ENCODE measurements around the gene DENND2C. TPM values are rescaled to one million over a fixed set of nuclear protein-coding genes. Genes with fewer than 3 reads are reported as not detected.

Gene DENND2C
- polyA plus RNA-seq, 2 of the 4 experiments (the other 2 are of a cell fraction): 0.18 to 0.19 TPM

DNA sequence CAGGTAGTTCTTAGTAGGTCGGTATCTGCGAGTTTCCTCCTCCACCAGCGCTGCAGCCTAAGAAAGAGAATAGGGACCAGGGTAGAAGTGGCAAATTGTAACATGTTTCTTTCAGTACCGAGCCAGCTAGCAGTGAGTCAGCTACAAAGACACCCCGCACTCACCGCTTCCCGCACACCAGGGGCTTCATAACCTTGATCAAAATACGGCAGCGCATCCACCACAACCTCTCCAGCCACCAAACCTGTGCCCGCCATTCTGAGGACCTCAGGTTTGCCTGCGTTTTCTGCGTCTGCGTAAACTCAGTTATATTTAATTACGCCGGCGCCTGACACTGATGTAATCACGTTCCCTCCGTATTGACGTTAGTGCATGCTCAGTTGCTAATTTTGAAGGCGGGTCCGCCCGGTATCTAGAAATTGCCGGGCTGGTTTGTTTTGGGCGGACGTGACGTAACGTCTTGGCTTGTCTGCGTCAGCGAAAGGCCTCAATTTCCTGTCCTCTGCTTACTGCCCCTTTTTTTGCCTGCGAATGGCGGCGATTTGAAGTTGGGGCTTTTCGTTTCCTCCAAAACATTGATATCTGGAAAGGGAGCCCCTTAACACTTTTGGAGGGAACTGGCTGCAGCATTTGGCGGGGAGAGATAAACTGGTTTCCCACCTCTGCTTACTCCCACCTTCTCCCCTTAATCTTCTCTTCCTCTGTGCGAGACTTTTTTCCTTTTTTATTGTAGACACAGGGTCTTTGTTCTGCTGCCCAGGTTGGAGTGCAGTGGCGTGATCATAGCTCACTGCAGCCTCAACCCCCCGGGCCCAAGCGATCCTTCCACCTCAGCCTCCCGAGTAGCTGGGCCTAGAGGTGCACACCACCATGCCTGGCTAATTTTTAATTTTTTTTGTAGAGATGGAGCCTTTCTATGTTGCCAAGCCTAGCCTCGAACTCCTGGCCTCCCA, 88.2 kb downstream of the DENND2C start, which contains the start of gene BCAS2 (continued):
- TF ChIP-seq FOSL2 (IDR thresholded peaks at IDR 0.05): no peak
- TF ChIP-seq FOSL2 (CRISPR knock-in tag; IDR thresholded peaks at IDR 0.05): no peak
- TF ChIP-seq, protein P1, sequence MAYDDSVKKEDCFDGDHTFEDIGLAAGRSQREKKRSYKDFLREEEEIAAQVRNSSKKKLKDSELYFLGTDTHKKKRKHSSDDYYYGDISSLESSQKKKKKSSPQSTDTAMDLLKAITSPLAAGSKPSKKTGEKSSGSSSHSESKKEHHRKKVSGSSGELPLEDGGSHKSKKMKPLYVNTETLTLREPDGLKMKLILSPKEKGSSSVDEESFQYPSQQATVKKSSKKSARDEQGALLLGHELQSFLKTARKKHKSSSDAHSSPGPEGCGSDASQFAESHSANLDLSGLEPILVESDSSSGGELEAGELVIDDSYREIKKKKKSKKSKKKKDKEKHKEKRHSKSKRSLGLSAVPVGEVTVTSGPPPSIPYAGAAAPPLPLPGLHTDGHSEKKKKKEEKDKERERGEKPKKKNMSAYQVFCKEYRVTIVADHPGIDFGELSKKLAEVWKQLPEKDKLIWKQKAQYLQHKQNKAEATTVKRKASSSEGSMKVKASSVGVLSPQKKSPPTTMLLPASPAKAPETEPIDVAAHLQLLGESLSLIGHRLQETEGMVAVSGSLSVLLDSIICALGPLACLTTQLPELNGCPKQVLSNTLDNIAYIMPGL (CRISPR knock-in tag; IDR thresholded peaks at IDR 0.05; ENCODE audit: borderline replicate concordance): no peak
- TF ChIP-seq, protein P2, sequence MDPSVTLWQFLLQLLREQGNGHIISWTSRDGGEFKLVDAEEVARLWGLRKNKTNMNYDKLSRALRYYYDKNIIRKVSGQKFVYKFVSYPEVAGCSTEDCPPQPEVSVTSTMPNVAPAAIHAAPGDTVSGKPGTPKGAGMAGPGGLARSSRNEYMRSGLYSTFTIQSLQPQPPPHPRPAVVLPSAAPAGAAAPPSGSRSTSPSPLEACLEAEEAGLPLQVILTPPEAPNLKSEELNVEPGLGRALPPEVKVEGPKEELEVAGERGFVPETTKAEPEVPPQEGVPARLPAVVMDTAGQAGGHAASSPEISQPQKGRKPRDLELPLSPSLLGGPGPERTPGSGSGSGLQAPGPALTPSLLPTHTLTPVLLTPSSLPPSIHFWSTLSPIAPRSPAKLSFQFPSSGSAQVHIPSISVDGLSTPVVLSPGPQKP (IDR thresholded peaks at IDR 0.05; ENCODE audit: low read depth, low read length): no peak
- TF ChIP-seq POLR2A (IDR thresholded peaks at IDR 0.05; ENCODE audit: low read length): peak; percentile 79
- TF ChIP-seq RARB (CRISPR knock-in tag; IDR thresholded peaks at IDR 0.05): no peak
- no peak for TF ChIP-seq NFE2L2 (conservative IDR thresholded peaks at IDR 0.05; ENCODE audit: low read length)
- no peak; the same call in 1 of the 2 replicates for TF ChIP-seq HOXB13 (CRISPR knock-in tag; IDR thresholded peaks at IDR 0.05; ENCODE audit: low read depth)
- TF ChIP-seq FOSB (CRISPR knock-in tag; IDR thresholded peaks at IDR 0.05): no peak
- TF ChIP-seq MAFK (IDR thresholded peaks at IDR 0.05; ENCODE audit: partially characterized antibody): peak; percentile 79
- no peak for TF ChIP-seq CBX2 (IDR thresholded peaks at IDR 0.05; ENCODE audit: borderline replicate concordance, low read depth)
- TF ChIP-seq RCOR1 (IDR thresholded peaks at IDR 0.05; ENCODE audit: low read depth, low read length): no peak
- TF ChIP-seq CBX8 (IDR thresholded peaks at IDR 0.05): no peak
- TF ChIP-seq NPAS2 (CRISPR knock-in tag; IDR thresholded peaks at IDR 0.05; ENCODE audit: borderline replicate concordance): no peak
- TF ChIP-seq, protein P3, sequence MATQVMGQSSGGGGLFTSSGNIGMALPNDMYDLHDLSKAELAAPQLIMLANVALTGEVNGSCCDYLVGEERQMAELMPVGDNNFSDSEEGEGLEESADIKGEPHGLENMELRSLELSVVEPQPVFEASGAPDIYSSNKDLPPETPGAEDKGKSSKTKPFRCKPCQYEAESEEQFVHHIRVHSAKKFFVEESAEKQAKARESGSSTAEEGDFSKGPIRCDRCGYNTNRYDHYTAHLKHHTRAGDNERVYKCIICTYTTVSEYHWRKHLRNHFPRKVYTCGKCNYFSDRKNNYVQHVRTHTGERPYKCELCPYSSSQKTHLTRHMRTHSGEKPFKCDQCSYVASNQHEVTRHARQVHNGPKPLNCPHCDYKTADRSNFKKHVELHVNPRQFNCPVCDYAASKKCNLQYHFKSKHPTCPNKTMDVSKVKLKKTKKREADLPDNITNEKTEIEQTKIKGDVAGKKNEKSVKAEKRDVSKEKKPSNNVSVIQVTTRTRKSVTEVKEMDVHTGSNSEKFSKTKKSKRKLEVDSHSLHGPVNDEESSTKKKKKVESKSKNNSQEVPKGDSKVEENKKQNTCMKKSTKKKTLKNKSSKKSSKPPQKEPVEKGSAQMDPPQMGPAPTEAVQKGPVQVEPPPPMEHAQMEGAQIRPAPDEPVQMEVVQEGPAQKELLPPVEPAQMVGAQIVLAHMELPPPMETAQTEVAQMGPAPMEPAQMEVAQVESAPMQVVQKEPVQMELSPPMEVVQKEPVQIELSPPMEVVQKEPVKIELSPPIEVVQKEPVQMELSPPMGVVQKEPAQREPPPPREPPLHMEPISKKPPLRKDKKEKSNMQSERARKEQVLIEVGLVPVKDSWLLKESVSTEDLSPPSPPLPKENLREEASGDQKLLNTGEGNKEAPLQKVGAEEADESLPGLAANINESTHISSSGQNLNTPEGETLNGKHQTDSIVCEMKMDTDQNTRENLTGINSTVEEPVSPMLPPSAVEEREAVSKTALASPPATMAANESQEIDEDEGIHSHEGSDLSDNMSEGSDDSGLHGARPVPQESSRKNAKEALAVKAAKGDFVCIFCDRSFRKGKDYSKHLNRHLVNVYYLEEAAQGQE (IDR thresholded peaks at IDR 0.05): no peak
- peak; percentile 22; the same call in 1 of the 2 replicates for TF ChIP-seq BHLHE40 (IDR thresholded peaks at IDR 0.05; ENCODE audit: low read depth, low read length)
- no peak for TF ChIP-seq CHD4 (IDR thresholded peaks at IDR 0.05; ENCODE audit: borderline replicate concordance)
- TF ChIP-seq CEBPB (IDR thresholded peaks at IDR 0.05): no peak
- TF ChIP-seq JUNB (IDR thresholded peaks at IDR 0.05): no peak
- no peak for TF ChIP-seq POLR2AphosphoS2 (conservative IDR thresholded peaks at IDR 0.05; ENCODE audit: low read length)
- no peak for TF ChIP-seq RNF2 (IDR thresholded peaks at IDR 0.05; ENCODE audit: borderline replicate concordance, low read depth)
- TF ChIP-seq, protein P4, sequence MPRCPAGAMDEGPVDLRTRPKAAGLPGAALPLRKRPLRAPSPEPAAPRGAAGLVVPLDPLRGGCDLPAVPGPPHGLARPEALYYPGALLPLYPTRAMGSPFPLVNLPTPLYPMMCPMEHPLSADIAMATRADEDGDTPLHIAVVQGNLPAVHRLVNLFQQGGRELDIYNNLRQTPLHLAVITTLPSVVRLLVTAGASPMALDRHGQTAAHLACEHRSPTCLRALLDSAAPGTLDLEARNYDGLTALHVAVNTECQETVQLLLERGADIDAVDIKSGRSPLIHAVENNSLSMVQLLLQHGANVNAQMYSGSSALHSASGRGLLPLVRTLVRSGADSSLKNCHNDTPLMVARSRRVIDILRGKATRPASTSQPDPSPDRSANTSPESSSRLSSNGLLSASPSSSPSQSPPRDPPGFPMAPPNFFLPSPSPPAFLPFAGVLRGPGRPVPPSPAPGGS (IDR thresholded peaks at IDR 0.05): peak; percentile 85; the same call in 1 of the 3 replicates
- TF ChIP-seq, protein P5, sequence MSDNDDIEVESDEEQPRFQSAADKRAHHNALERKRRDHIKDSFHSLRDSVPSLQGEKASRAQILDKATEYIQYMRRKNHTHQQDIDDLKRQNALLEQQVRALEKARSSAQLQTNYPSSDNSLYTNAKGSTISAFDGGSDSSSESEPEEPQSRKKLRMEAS (IDR thresholded peaks at IDR 0.05): peak; percentile 58; the same call in 1 of the 2 replicates
- no peak for TF ChIP-seq ZFP36 (IDR thresholded peaks at IDR 0.05; ENCODE audit: borderline replicate concordance, partially characterized antibody)
- TF ChIP-seq, protein P6, sequence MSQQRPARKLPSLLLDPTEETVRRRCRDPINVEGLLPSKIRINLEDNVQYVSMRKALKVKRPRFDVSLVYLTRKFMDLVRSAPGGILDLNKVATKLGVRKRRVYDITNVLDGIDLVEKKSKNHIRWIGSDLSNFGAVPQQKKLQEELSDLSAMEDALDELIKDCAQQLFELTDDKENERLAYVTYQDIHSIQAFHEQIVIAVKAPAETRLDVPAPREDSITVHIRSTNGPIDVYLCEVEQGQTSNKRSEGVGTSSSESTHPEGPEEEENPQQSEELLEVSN (IDR thresholded peaks at IDR 0.05; ENCODE audit: borderline replicate concordance, low read depth): no peak
- TF ChIP-seq NR3C1 (IDR thresholded peaks at IDR 0.05): no peak
- no peak for TF ChIP-seq CHD2 (IDR thresholded peaks at IDR 0.05; ENCODE audit: low read length, partially characterized antibody)
- TF ChIP-seq TFCP2L1 (CRISPR knock-in tag; IDR thresholded peaks at IDR 0.05): no peak
- no peak for TF ChIP-seq EP300 (IDR thresholded peaks at IDR 0.05)
- TF ChIP-seq MYC (IDR thresholded peaks at IDR 0.05; ENCODE audit: borderline replicate concordance, low read length): no peak
- 0 out of 2 replicates have a peak, but pooled peaks have one; percentile 46 for TF ChIP-seq EHF (CRISPR knock-in tag; IDR thresholded peaks at IDR 0.05)
- TF ChIP-seq, protein P7, sequence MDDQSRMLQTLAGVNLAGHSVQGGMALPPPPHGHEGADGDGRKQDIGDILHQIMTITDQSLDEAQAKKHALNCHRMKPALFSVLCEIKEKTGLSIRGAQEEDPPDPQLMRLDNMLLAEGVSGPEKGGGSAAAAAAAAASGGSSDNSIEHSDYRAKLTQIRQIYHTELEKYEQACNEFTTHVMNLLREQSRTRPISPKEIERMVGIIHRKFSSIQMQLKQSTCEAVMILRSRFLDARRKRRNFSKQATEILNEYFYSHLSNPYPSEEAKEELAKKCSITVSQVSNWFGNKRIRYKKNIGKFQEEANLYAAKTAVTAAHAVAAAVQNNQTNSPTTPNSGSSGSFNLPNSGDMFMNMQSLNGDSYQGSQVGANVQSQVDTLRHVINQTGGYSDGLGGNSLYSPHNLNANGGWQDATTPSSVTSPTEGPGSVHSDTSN (IDR thresholded peaks at IDR 0.05): no peak
